HepG2 (cell line): ENCODE results near the gene POC1A. TPM values are rescaled to one million over a fixed set of nuclear protein-coding genes. Genes with fewer than 3 reads are reported as not detected.

Source experiments
- CBX5 ChIP-seq: sonication (generic); formaldehyde crosslinking; IDR thresholded peaks from 2 replicates; pipeline ENCODE4 v1.4.0; 2020; ENCODE audit warnings: missing genetic modification reagents, borderline replicate concordance
- PPARG ChIP-seq: conservative IDR thresholded peaks from 2 replicates; pipeline ENCODE4 v1.6.1; 2016; ENCODE audit warnings: missing biosample characterization, missing genetic modification reagents
- TGIF2 ChIP-seq: IDR thresholded peaks from 2 replicates; pipeline ENCODE4 v1.6.1; 2016; ENCODE audit warnings: control low read depth, missing compliant biosample characterization
- ZNF543 ChIP-seq: sonication (generic); formaldehyde crosslinking; IDR thresholded peaks from 2 replicates; pipeline ENCODE4 v1.4.0; 2020; ENCODE audit warnings: mild to moderate bottlenecking, missing genetic modification reagents
- ZNF547 ChIP-seq: sonication (generic); formaldehyde crosslinking; IDR thresholded peaks from 2 replicates; pipeline ENCODE4 v1.5.1; 2020; ENCODE audit warnings: mild to moderate bottlenecking, missing genetic modification reagents
- ZZZ3 ChIP-seq: sonication (generic); formaldehyde crosslinking; IDR thresholded peaks from 2 replicates; pipeline ENCODE4 v1.4.0; 2020; ENCODE audit warnings: missing genetic modification reagents, mild to moderate bottlenecking, borderline replicate concordance
- polyA plus RNA-seq, 8 experiments: library from polyadenylated mRNA; depleted of rRNA in 3 of 8; stranded (reverse) in 7 of 8; unstranded in 1 of 8; fragments of >200 nt; fragmentation: Illumina TruSeq in 4 of 8; extraction: Trizol in 4 of 8; gene quantifications; 2 replicates each; pipeline versions ENCODE4 v1.2.1 to v1.2.3, GENCODE V29; 2011 to 2016; ENCODE audit warnings: low read depth in 4 of 8, missing spikeins in 1 of 8, mixed read lengths in 1 of 8; ENCODE audit not compliant: insufficient read depth in 1 of 8
- total RNA-seq, 5 experiments: library from RNA; depleted of rRNA; stranded (reverse); fragments of >200 nt; fragmentation: Illumina TruSeq; extraction: Trizol; gene quantifications; 2 replicates each; pipeline ENCODE4 v1.2.3, GENCODE V29; 2016; ENCODE audit warnings: low read depth in 1 of 5
- TF ChIP-seq, protein P1 (sequence below), 2 experiments: sonication (generic) in 1 of 2; formaldehyde crosslinking in 1 of 2; IDR thresholded peaks; 2 replicates each; pipeline versions ENCODE4 v1.4.0 to v1.6.1; 2016 to 2020; ENCODE audit warnings: borderline replicate concordance in 1 of 2, low read depth in 1 of 2, mild to moderate bottlenecking in 1 of 2, missing genetic modification reagents in 1 of 2
- TF ChIP-seq, protein P2 (sequence below): IDR thresholded peaks from 2 replicates; pipeline ENCODE4 v1.6.1; 2016; ENCODE audit warnings: low read depth
- TF ChIP-seq, protein P3 (sequence below), 2 experiments: fragments of 450-650 bp in 1 of 2; sonication (generic) in 1 of 2; formaldehyde crosslinking in 1 of 2; IDR thresholded peaks; 2 replicates each; pipeline versions ENCODE4 v1.6.1 to v1.8.0; 2016 to 2022; ENCODE audit warnings: antibody characterized with exemption in 1 of 2, mild to moderate bottlenecking in 1 of 2, missing genetic modification reagents in 1 of 2
- TF ChIP-seq, protein P4 (sequence below): sonication (generic); formaldehyde crosslinking; IDR thresholded peaks from 2 replicates; pipeline ENCODE4 v1.4.0; 2020; ENCODE audit warnings: missing genetic modification reagents, low read depth, mild to moderate bottlenecking, borderline replicate concordance

The POC1A gene
- total and polyA plus RNA-seq, 2 of the 13 experiments (the other 11 are each of a cell fraction or from before 2014, with no cell fraction given), result 14.6 to 20.0 TPM

DNA sequence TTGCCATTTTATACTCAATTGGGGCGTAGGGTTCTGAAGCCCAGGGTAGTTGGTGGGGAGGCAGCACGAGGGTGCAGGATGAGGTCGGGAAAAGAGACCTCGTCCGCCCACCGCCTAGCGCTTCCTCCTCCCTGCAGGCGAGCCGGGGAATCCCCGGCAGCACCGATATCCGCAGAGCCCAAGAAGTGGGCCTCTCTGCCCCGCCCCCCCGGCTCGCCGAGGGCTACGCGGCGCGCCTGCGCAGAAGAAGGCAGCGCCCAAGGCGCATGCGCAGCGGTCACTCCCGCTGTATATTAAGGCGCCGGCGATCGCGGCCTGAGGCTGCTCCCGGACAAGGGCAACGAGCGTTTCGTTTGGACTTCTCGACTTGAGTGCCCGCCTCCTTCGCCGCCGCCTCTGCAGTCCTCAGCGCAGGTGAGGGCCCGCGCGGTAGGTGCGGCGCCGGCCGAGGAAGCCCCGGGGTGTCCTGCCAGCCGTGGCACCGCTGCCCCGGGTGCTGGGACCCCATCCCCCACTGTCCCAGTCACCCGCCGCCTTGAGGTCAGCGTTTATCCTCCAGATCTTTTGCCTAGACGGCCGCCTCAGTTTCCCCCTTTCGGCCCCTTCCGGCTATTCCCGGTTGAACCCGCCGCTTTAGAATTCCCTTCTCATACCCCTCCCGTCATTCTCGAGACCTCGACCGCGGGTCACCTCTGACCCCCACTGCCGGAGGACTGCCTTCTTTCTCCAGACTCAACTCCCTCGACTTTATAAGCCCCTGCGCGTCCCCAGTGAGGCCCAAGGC, 43.8 kb upstream of the POC1A start, which contains the start of gene ALAS1 (continued):
- TF ChIP-seq, protein P1, sequence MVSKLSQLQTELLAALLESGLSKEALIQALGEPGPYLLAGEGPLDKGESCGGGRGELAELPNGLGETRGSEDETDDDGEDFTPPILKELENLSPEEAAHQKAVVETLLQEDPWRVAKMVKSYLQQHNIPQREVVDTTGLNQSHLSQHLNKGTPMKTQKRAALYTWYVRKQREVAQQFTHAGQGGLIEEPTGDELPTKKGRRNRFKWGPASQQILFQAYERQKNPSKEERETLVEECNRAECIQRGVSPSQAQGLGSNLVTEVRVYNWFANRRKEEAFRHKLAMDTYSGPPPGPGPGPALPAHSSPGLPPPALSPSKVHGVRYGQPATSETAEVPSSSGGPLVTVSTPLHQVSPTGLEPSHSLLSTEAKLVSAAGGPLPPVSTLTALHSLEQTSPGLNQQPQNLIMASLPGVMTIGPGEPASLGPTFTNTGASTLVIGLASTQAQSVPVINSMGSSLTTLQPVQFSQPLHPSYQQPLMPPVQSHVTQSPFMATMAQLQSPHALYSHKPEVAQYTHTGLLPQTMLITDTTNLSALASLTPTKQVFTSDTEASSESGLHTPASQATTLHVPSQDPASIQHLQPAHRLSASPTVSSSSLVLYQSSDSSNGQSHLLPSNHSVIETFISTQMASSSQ (IDR thresholded peaks at IDR 0.05; ENCODE audit: low read depth), result no peak
- TF ChIP-seq, protein P1 (CRISPR knock-in tag; IDR thresholded peaks at IDR 0.05; ENCODE audit: borderline replicate concordance), result peak; percentile 64; the same call in 1 of the 2 replicates
- TF ChIP-seq, protein P2, sequence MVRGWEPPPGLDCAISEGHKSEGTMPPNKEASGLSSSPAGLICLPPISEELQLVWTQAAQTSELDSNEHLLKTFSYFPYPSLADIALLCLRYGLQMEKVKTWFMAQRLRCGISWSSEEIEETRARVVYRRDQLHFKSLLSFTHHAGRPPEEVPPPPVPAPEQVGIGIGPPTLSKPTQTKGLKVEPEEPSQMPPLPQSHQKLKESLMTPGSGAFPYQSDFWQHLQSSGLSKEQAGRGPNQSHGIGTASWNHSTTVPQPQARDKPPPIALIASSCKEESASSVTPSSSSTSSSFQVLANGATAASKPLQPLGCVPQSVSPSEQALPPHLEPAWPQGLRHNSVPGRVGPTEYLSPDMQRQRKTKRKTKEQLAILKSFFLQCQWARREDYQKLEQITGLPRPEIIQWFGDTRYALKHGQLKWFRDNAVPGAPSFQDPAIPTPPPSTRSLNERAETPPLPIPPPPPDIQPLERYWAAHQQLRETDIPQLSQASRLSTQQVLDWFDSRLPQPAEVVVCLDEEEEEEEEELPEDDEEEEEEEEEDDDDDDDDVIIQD, result 0 out of 2 replicates have a peak, but pooled peaks have one; percentile 20
- TF ChIP-seq ZNF547 (CRISPR knock-in tag) (no peak), ZNF543 (CRISPR knock-in tag) (peak; percentile 94), CBX5 (CRISPR knock-in tag) (peak; percentile 0; the same call in 1 of the 2 replicates), PPARG (CRISPR knock-in tag) (peak; percentile 69), ZZZ3 (CRISPR knock-in tag) (peak; percentile 79; the same call in 1 of the 2 replicates), TGIF2 (CRISPR knock-in tag) (peak; percentile 61; the same call in 1 of the 2 replicates)
- TF ChIP-seq, protein P3, sequence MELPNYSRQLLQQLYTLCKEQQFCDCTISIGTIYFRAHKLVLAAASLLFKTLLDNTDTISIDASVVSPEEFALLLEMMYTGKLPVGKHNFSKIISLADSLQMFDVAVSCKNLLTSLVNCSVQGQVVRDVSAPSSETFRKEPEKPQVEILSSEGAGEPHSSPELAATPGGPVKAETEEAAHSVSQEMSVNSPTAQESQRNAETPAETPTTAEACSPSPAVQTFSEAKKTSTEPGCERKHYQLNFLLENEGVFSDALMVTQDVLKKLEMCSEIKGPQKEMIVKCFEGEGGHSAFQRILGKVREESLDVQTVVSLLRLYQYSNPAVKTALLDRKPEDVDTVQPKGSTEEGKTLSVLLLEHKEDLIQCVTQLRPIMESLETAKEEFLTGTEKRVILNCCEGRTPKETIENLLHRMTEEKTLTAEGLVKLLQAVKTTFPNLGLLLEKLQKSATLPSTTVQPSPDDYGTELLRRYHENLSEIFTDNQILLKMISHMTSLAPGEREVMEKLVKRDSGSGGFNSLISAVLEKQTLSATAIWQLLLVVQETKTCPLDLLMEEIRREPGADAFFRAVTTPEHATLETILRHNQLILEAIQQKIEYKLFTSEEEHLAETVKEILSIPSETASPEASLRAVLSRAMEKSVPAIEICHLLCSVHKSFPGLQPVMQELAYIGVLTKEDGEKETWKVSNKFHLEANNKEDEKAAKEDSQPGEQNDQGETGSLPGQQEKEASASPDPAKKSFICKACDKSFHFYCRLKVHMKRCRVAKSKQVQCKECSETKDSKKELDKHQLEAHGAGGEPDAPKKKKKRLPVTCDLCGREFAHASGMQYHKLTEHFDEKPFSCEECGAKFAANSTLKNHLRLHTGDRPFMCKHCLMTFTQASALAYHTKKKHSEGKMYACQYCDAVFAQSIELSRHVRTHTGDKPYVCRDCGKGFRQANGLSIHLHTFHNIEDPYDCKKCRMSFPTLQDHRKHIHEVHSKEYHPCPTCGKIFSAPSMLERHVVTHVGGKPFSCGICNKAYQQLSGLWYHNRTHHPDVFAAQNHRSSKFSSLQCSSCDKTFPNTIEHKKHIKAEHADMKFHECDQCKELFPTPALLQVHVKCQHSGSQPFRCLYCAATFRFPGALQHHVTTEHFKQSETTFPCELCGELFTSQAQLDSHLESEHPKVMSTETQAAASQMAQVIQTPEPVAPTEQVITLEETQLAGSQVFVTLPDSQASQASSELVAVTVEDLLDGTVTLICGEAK (IDR thresholded peaks at IDR 0.05), result no peak
- TF ChIP-seq, protein P3 (CRISPR knock-in tag; IDR thresholded peaks at IDR 0.05), result 0 out of 2 replicates have a peak, but pooled peaks have one; percentile 42
- TF ChIP-seq, protein P4, sequence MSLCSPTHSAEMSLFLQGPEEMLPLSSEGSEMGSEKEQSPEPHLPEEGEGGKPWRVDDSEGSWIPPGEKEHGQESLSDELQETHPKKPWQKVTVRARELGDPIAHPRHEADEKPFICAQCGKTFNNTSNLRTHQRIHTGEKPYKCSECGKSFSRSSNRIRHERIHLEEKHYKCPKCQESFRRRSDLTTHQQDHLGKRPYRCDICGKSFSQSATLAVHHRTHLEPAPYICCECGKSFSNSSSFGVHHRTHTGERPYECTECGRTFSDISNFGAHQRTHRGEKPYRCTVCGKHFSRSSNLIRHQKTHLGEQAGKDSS (CRISPR knock-in tag), result 0 out of 2 replicates have a peak, but pooled peaks have one; percentile 82
